ENCODE measurements around the gene IGFBP1.
"Not testable (repeated sequence)": the region's sequence is repeated elsewhere in the genome, so short reads cannot be mapped to it uniquely, and the experiment has no call there.

Gene IGFBP1

DNA sequence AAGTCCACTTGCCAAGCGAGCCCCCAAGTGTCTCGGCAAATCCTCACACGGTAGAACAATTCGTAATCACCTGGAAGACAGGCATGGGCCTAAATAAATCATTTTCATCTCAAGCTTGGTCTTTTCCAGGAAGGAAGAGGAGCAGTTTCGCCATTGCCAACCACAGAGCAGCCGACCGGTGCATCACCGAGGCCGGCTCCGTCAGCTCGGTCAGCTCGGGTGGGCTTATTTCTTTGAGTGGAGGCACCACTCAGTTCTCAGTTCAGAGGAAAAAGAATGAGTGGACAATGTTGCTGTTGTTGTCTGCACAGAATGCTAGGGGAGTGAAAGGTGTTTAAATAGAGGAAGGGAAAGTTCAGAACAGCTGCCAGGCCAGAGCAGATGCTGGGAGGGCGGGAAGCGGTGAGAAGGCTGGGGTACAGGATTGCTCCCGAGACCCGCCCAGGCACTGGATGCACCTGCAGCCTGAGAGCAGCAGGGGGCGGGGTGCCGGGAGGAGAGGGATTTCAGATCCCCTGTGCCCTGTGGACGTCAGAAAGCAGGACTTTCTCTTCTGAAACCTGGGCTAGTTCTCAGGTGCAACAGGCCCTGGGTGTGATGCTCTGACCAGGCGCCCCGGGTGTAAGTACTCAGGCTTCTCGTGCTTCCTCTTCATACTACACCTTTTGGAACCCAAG lies 50.5 kb downstream of the IGFBP1 start:
- DNase-seq (ENCODE audit: low spot score) = no peak

DNA sequence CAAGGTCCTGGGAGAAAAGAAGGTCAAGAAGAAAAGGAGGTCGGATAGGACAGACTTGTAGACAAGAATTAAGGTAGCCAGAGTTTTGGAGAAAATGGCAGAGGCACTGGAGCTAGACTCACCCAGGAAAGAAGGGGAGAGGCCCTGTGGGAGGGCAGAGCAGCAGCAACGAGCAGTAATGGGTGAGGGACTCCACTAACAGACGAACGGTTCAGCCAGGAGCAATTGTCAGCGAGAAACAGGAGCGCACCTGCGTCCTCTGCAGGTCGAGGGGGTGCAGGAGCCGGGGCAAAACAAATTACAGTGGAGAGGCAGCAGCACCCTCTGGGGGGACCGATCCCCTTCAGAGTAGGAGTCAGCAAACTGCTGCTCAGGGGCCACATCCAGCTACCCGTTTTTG lies 51.3 kb downstream of the IGFBP1 start:
- no peak for DNase-seq (ENCODE audit: low spot score)

DNA sequence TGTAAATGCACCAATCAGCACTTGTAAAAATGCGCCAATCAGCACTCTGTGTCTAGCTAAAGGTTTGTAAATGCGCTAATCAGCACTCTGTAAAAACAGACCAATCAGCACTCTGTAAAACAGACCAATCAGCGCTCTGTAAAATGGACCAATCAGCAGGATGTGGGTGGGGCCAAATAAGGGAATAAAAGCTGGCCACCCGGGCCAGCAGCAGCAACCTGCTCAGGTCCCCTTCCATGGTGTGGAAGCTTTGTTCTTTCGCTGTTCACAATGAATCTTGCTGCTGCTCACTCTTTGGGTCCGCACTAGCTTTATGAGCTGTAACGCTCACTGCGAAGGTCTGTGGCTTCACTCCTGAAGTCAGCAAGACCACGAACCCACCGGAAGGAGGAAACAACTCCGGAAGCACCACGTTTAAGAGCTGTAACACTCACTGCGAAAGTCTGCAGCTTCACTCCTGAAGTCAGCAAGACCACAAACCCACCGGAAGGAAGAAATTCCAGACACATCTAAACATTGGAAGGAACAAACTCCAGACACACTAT lies 52.0 kb downstream of the IGFBP1 start:
- not testable (repeated sequence) for DNase-seq (ENCODE audit: low spot score)

DNA sequence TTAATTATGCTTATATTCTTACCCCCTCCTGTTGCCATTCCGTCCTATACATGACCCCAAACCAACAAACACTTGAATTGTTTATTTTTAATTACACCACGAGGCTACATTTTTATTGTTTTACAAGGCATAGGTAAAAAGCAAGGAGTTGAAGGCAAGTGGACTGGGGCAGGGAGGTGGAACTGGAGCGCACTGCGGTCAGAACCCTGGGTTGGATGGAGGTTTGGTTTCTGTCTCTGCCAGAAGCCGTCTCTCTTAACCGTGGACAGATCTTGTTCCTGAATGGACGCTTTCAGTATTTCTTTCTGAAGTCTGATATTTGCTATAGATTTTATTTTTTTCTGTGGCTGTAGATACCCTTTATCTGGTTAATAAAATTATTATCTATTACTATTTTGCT lies 52.7 kb downstream of the IGFBP1 start:
- no peak for DNase-seq (ENCODE audit: low spot score)

All from hematopoietic multipotent progenitor cell treated with erythropoietin and hydrocortisone succinate and interleukin-3 and kit ligand, for 15 days (in vitro differentiated cells).